Upper lobe of left lung (tissue), 6 donors: ENCODE results near the gene PPP1CA. TPM values are rescaled to one million over a fixed set of nuclear protein-coding genes. Genes with fewer than 3 reads are reported as not detected.
A peak's percentile ranks its signal among the peaks of the same experiment; 100 is the strongest.

Experiments used
- ATAC-seq, 2 donors: fragments of 200-7000 bp; cut with Tn5 transposase; one replicate each; pipeline ENCODE4 v1.9.1; 2022; ENCODE audit warnings: mild to moderate bottlenecking in 2 of 2, moderate library complexity in 2 of 2; ENCODE audit not compliant: low FRiP score in 2 of 2
- DNase-seq, 2 donors: peaks; one replicate each; pipeline ENCODE4 v3.0.0-alpha.2; 2019 to 2020
- H3K27ac ChIP-seq, 4 donors: fragments of 200-600 bp; sonication (generic); one replicate each; pipeline ENCODE4 v1.5.1; 2016 to 2019
- H3K27me3 ChIP-seq, 4 donors: fragments of 200-600 bp; sonication (generic); one replicate each; pipeline ENCODE4 v1.5.1; 2017 to 2019
- H3K36me3 ChIP-seq, 4 donors: fragments of 200-600 bp; sonication (generic); one replicate each; pipeline ENCODE4 v1.5.1; 2016 to 2019
- H3K4me1 ChIP-seq, 4 donors: fragments of 200-600 bp; sonication (generic); one replicate each; pipeline ENCODE4 v1.5.1; 2018 to 2019
- H3K4me3 ChIP-seq, 4 donors: fragments of 200-600 bp; sonication (generic); one replicate each; pipeline ENCODE4 v1.5.1; 2017 to 2019; ENCODE audit warnings: mild to moderate bottlenecking in 2 of 4, moderate library complexity in 1 of 4
- H3K9me3 ChIP-seq, 4 donors: fragments of 200-600 bp; sonication (generic); one replicate each; pipeline ENCODE4 v1.5.1; 2018 to 2019
- CTCF ChIP-seq, 6 experiments: fragments of 450-650 bp in 4 of 6; fragments of 200-600 bp in 2 of 6; sonication (generic) in 2 of 6; IDR thresholded peaks; one replicate each; pipeline ENCODE4 v1.5.1; 2016 to 2019; ENCODE audit warnings: antibody characterized with exemption in 6 of 6
- EP300 ChIP-seq, 4 donors: sonication (generic); formaldehyde crosslinking; IDR thresholded peaks; one replicate each; pipeline ENCODE4 v1.5.1; 2017; ENCODE audit warnings: antibody characterized with exemption in 4 of 4, control low read depth in 2 of 4
- POLR2A ChIP-seq, 4 donors: fragments of 450-650 bp; IDR thresholded peaks; one replicate each; pipeline ENCODE4 v1.5.1; 2016 to 2017; ENCODE audit warnings: antibody characterized with exemption in 4 of 4, mild to moderate bottlenecking in 2 of 4
- POLR2AphosphoS5 ChIP-seq, 2 donors: sonication (generic); formaldehyde crosslinking; IDR thresholded peaks; one replicate each; pipeline ENCODE4 v1.5.1; 2017; ENCODE audit warnings: antibody characterized with exemption in 2 of 2
- WGBS, 2 donors: methylation state at CpG; one replicate each; pipeline ENCODE4 v1.1.5; 2017 to 2018; 5-methylcytosine and 5-hydroxymethylcytosine counted together
- total RNA-seq, 6 donors: library from RNA; depleted of rRNA in 4 of 6; stranded (reverse); fragments of >200 nt in 4 of 6; gene quantifications; one replicate each; pipeline versions ENCODE4 v1.1.0 to v1.2.1, GENCODE V29; 2016 to 2021
- donor health status: DM: no; HTN: no; CAD: no; lungs with moderate emphysema.
- donor health status: DM: no; HTN: yes; CAD: no; lungs with severe emphysema.

The PPP1CA gene
- total RNA-seq, 6 donors from 2014 or later, result 83.8 to 191 (median 135) TPM

- TF ChIP-seq POLR2A (IDR thresholded peaks at IDR 0.05) (peak in 3 of 4 donors; percentile 29 to 41 (median 36)), EP300 (IDR thresholded peaks at IDR 0.05) (no peak), POLR2AphosphoS5 (IDR thresholded peaks at IDR 0.05) (no peak), CTCF (IDR thresholded peaks at IDR 0.05) (no peak)
- ATAC-seq, result peak in 1 of 2 donors; percentile 15
- WGBS, 2 donors, result 0% methylated on average over 2 to 25 of the region's 78 CpGs
- DNase-seq, result peak; percentile 59 to 90
- H3K27ac ChIP-seq, result peak overlapping the region; percentile 88 to 99 (median 96)
- H3K27me3 ChIP-seq, result no peaks in the 10 kb centered on the region
- no peaks in the 10 kb centered on the region for H3K36me3 ChIP-seq
- peaks cover 45 to 74% (median 51%) of the 10 kb centered on the region in 4 donors for H3K4me1 ChIP-seq
- H3K9me3 ChIP-seq, result no peaks in the 10 kb centered on the region
- H3K4me3 ChIP-seq, result peak overlapping the region; percentile 71 to 86 (median 80)
Observed at GRCh38 chr11:67372321-67372992, 29.2 kb downstream of the PPP1CA start.

- Histone ChIP-seq H3K27ac (peak overlapping the region; percentile 88 to 99 (median 96)), H3K4me3 (peak overlapping the region; percentile 71 to 86 (median 80)), H3K4me1 (peaks cover 50 to 79% (median 57%) of the 10 kb centered on the region in 4 donors), H3K27me3 (no peaks in the 10 kb centered on the region), H3K9me3 (no peaks in the 10 kb centered on the region), H3K36me3 (no peaks in the 10 kb centered on the region)
- TF ChIP-seq POLR2A (IDR thresholded peaks at IDR 0.05), result no peak
- no peak for TF ChIP-seq EP300 (IDR thresholded peaks at IDR 0.05)
- TF ChIP-seq CTCF (IDR thresholded peaks at IDR 0.05), result no peak
- no peak for TF ChIP-seq POLR2AphosphoS5 (IDR thresholded peaks at IDR 0.05)
- no peak for ATAC-seq
- peak in 1 of 2 donors; percentile 53 for DNase-seq
- 9 to 10% methylated on average over 13 to 16 of the region's 16 CpGs for WGBS, 2 donors
Observed at GRCh38 chr11:67371911-67372320, 29.7 kb downstream of the PPP1CA start.

GRCh38 chr11:67371189-67371910 is 30.3 kb downstream of the PPP1CA start:
- Histone ChIP-seq H3K4me1 (peaks cover 56 to 85% (median 62%) of the 10 kb centered on the region in 4 donors), H3K4me3 (peak overlapping the region in 2 of 4 donors; percentile 77 to 86)
- peak; percentile 15 to 35 for ATAC-seq

GRCh38 chr11:67370351-67371076 is 31.1 kb downstream of the PPP1CA start:
- no peaks in the 10 kb centered on the region for H3K9me3 ChIP-seq
- no peak for TF ChIP-seq CTCF (IDR thresholded peaks at IDR 0.05)
- no peak for TF ChIP-seq POLR2AphosphoS5 (IDR thresholded peaks at IDR 0.05)
- no peak for TF ChIP-seq POLR2A (IDR thresholded peaks at IDR 0.05)
- peak in 1 of 4 donors; percentile 35 for TF ChIP-seq EP300 (IDR thresholded peaks at IDR 0.05)
- ATAC-seq (no peak), DNase-seq (no peak)
- H3K27ac ChIP-seq, result peak overlapping the region; percentile 24 to 98 (median 78)
- H3K4me1 ChIP-seq, result peaks cover 63 to 93% (median 70%) of the 10 kb centered on the region in 4 donors
- H3K27me3 ChIP-seq, result no peaks in the 10 kb centered on the region
- WGBS, 2 donors, result 43 to 55% methylated on average over 12 to 14 of the region's 14 CpGs
- no peaks in the 10 kb centered on the region for H3K36me3 ChIP-seq
- peak overlapping the region in 1 of 4 donors; percentile 10 for H3K4me3 ChIP-seq

More at GRCh38 chr11:67371189-67371910, 30.3 kb downstream of the PPP1CA start:
- TF ChIP-seq POLR2AphosphoS5 (IDR thresholded peaks at IDR 0.05) (no peak), POLR2A (IDR thresholded peaks at IDR 0.05) (no peak), EP300 (IDR thresholded peaks at IDR 0.05) (no peak), CTCF (IDR thresholded peaks at IDR 0.05) (peak; percentile 33 to 74 (median 56))
- Histone ChIP-seq H3K36me3 (no peaks in the 10 kb centered on the region), H3K27ac (peak overlapping the region; percentile 69 to 98 (median 90)), H3K9me3 (no peaks in the 10 kb centered on the region), H3K27me3 (no peaks in the 10 kb centered on the region)
- peak in 1 of 2 donors; percentile 54 for DNase-seq
- WGBS, 2 donors, result 24 to 45% methylated on average over 8 of the region's 8 CpGs
